NCI-H510A treated with DMSO at 0.1 percent for 48 hours (cell line): Measurements from ENCODE around the gene ZNF217.
"Not testable (repeated sequence)": the region's sequence is repeated elsewhere in the genome, so short reads cannot be mapped to it uniquely, and the experiment has no call there.

Experiments
- DNase-seq: peaks from one replicate; lab custom pipeline; 2025; lab: John Stamatoyannopoulos, UW

Gene ZNF217

GRCh38 chr20:53532654-53533312 is 60.9 kb downstream of the ZNF217 start:
- not testable (repeated sequence) for DNase-seq

GRCh38 chr20:53530440-53530839 is 63.2 kb downstream of the ZNF217 start:
- DNase-seq: no peak

- no peak for DNase-seq
These were observed 64.0 kb downstream of the ZNF217 start for GRCh38 chr20:53529658-53530057.

GRCh38 chr20:53527196-53527595 is 66.4 kb downstream of the ZNF217 start:
- DNase-seq: no peak

DNA sequence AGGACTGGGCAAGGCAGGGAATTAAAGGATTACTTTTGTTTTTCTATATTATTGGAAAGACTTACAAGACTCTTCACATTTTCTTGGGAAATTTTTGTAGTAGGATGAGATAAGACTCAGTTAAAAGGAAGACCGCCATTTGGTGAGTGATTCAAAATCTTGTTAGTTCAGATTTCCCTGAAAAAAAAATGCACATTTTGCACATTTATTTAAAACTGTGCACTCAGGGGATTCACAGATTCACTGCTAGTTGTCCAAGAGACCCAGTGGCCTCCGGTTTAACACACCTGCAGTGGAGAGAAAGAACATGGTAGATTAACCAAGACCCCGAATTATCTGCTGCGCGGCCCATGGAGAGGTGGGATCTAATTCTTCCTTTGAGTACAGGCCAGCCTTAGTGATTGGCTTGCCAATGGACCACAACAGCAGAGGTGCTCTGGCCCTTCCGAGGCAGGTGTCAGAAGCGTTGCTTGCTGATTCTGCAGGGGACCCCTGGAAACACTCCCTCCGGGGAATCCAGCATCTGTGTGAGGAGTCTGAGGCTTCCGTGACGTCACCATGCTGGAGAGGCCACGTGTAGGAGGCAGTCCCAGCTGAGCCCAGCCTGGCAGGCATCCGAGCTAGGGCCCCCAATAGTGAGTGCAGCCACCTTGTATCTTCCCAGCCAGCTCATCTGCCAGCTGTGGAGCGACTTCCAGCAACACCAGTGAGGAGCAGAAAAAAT is 68.9 kb downstream of the ZNF217 start:
- no peak for DNase-seq

DNA sequence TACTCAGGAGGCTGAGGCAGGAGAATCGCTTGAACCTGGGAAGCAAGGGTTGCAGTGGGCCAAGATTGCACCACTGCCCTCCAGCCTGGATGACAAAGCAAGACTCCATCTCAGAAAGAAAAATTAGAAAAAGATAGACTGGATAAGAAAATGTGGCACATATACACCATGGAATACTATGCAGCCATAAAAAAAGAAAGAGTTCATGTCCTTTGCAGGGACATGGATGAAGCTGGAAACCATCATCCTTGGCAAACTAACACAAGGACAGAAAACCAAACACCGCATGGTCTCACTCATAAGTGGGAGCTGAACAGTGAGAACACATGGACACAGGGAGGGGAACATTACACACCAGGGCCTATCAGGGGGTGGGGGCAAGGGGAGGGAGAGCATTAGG is 70.0 kb downstream of the ZNF217 start:
- not testable (repeated sequence) for DNase-seq

DNA sequence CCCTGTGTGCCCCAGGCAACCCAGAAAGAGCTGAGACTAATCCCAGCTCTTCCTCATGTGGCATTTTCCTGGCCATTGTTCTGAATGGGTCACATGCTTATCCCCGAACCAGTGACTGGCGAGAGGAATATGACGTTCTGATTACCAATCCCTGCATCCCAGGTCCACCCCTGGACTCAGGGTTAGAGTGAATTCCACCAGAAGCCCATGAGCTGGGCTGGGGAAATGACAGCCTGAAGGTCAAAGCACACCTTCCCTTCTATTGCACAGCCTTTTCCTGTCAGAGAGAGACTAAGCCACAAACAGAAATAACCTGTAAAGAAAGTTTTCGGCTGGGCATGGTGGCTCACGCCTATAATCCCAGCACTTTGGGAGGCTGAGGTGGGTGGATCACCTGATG is 70.9 kb downstream of the ZNF217 start:
- no peak for DNase-seq

GRCh38 chr20:53522026-53522425 is 71.6 kb downstream of the ZNF217 start:
- no peak for DNase-seq

GRCh38 chr20:53521421-53521820 is 72.2 kb downstream of the ZNF217 start:
- not testable (repeated sequence) for DNase-seq

DNA sequence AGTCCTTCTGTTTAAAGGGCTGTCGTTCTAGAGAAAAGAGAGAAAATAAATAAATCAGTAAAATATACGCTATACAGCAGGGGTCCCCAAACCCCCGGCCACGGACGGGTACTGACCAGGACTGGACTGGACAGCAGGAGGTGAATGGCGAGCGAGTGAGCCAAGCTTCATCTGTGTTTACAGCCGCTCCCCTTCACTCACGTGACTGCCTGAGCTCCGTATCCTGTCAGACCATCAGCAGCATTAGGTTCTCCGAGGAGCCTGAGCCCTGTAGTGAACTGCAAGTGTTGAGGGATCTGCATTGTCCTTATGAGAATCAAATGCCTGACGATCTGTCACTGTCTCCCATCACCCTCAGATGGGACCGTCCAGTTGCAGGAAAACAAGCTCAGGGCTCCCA is 76.5 kb downstream of the ZNF217 start:
- DNase-seq: no peak
